Sigmoid colon (tissue), 7 donors: ENCODE data around the gene KIF4A. TPM values are rescaled to one million over a fixed set of nuclear protein-coding genes. Genes with fewer than 3 reads are reported as not detected.
A peak's percentile ranks its signal among the peaks of the same experiment; 100 is the strongest.

Source experiments
- DNase-seq: peaks from one replicate; pipeline ENCODE4 v3.0.0-alpha.2; 2019
- H3K27ac ChIP-seq, 4 donors: fragments of 200-600 bp; sonication (generic); one replicate each; pipeline ENCODE4 v1.5.1; 2016 to 2019; ENCODE audit warnings: mild to moderate bottlenecking in 1 of 4
- H3K27me3 ChIP-seq, 3 donors: fragments of 200-600 bp; sonication (generic); one replicate each; pipeline ENCODE4 v1.5.1; 2019; ENCODE audit warnings: mild to moderate bottlenecking in 1 of 3
- H3K36me3 ChIP-seq, 4 donors: fragments of 200-600 bp; sonication (generic); one replicate each; pipeline ENCODE4 v1.5.1; 2016 to 2019
- H3K4me1 ChIP-seq, 4 donors: fragments of 200-600 bp; sonication (generic); one replicate each; pipeline ENCODE4 v1.5.1; 2017 to 2019
- H3K4me3 ChIP-seq, 4 donors: fragments of 200-600 bp; sonication (generic); one replicate each; pipeline ENCODE4 v1.5.1; 2017 to 2019; ENCODE audit warnings: mild to moderate bottlenecking in 2 of 4, moderate library complexity in 1 of 4
- H3K9me3 ChIP-seq, 4 donors: fragments of 200-600 bp in 3 of 4; sonication (generic) in 3 of 4; one replicate each; pipeline versions ENCODE4 v1.5.1 to v1.6.1; 2013 to 2019
- CTCF ChIP-seq, 4 experiments: fragments of 450-650 bp in 3 of 4; fragments of 200-600 bp in 1 of 4; IDR thresholded peaks; one replicate each; pipeline ENCODE4 v1.5.1; 2016 to 2019; ENCODE audit warnings: antibody characterized with exemption in 4 of 4, mild to moderate bottlenecking in 3 of 4, moderate library complexity in 2 of 4
- EP300 ChIP-seq, 4 donors: sonication (generic); formaldehyde crosslinking; IDR thresholded peaks; one replicate each; pipeline ENCODE4 v1.6.1; 2017; ENCODE audit warnings: antibody characterized with exemption in 4 of 4
- POLR2A ChIP-seq, 2 donors: fragments of 450-650 bp; IDR thresholded peaks; one replicate each; pipeline ENCODE4 v1.6.1; 2016; ENCODE audit warnings: antibody characterized with exemption in 2 of 2, mild to moderate bottlenecking in 2 of 2, moderate library complexity in 2 of 2
- POLR2AphosphoS5 ChIP-seq, 4 donors: sonication (generic); formaldehyde crosslinking; IDR thresholded peaks; one replicate each; pipeline ENCODE4 v1.6.1; 2017; ENCODE audit warnings: antibody characterized with exemption in 4 of 4
- WGBS, 2 donors: extraction: QIAGEN DNeasy Blood & Tissue Kit; methylation state at CpG; one replicate each; pipeline ENCODE4 v1.1.7; 2013; 5-methylcytosine and 5-hydroxymethylcytosine counted together
- intact Hi-C: fragments of 100-400 bp; cut with DNase I; formaldehyde crosslinking; loops from one replicate; pipeline ENCODE4 v1.15.1; 2023
- polyA plus RNA-seq, 3 donors: library from polyadenylated mRNA; stranded (reverse); fragments of 200-250 nt; gene quantifications; one replicate each; pipeline ENCODE4 v1.2.3, GENCODE V29; 2013
- total RNA-seq, 4 donors: library from RNA; depleted of rRNA; stranded (reverse); fragments of >200 nt; gene quantifications; one replicate each; pipeline ENCODE4 v1.1.0, GENCODE V29; 2016
- donor health status: healthy with polysubstance abuse.
- donor health status: Bipolar disorder and iron deficiency.
- donor health status: healthy.

KIF4A gene
- total and polyA plus RNA-seq, 7 donors, result 0.16 to 5.5 (median 0.55) TPM

- DNase-seq, result no peak
- peak overlapping the region; percentile 75 to 80 (median 78) for H3K27ac ChIP-seq
- WGBS, 2 donors, result 60 to 63% methylated on average over 15 of the region's 15 CpGs
- H3K9me3 ChIP-seq, result no peaks in the 10 kb centered on the region
- intact Hi-C loops, result loop anchor here (10.0 kb wide), 1 partner anchor 298 kb away; the partner anchor contains the start of gene IGBP1
- TF ChIP-seq POLR2AphosphoS5 (IDR thresholded peaks at IDR 0.05) (no peak), CTCF (IDR thresholded peaks at IDR 0.05) (no peak)
- H3K27me3 ChIP-seq, result no peaks in the 10 kb centered on the region
- H3K36me3 ChIP-seq, result no peaks in the 10 kb centered on the region
- peaks cover 0 to 8% (median 2%) of the 10 kb centered on the region in 4 donors for H3K4me1 ChIP-seq
- peak overlapping the region; percentile 53 to 62 (median 58) for H3K4me3 ChIP-seq
These were observed 143.3 kb downstream of the KIF4A start for GRCh38 chrX:70432936-70433847.

- Histone ChIP-seq H3K4me3 (peak overlapping the region; percentile 53 to 62 (median 58)), H3K27ac (peak overlapping the region; percentile 75 to 80 (median 78)), H3K4me1 (peaks cover 0 to 8% (median 2%) of the 10 kb centered on the region in 4 donors), H3K27me3 (no peaks in the 10 kb centered on the region), H3K9me3 (no peaks in the 10 kb centered on the region), H3K36me3 (no peaks in the 10 kb centered on the region)
- 1% methylated on average over 37 of the region's 37 CpGs for WGBS, 2 donors
- intact Hi-C loops, result loop anchor here (10.0 kb wide), 1 partner anchor 299 kb away; the partner anchor contains the start of gene IGBP1
- TF ChIP-seq CTCF (IDR thresholded peaks at IDR 0.05), result peak; percentile 33 to 73 (median 50)
- no peak for TF ChIP-seq POLR2AphosphoS5 (IDR thresholded peaks at IDR 0.05)
- peak; percentile 85 for DNase-seq
These were observed 144.0 kb downstream of the KIF4A start for GRCh38 chrX:70433848-70434351.

GRCh38 chrX:70434352-70434866 is 144.5 kb downstream of the KIF4A start:
- intact Hi-C loops, result loop anchor here (10.0 kb wide), 1 partner anchor 300 kb away; the partner anchor contains the start of gene IGBP1
- no peaks in the 10 kb centered on the region for H3K27me3 ChIP-seq
- H3K4me3 ChIP-seq, result peak overlapping the region; percentile 53 to 62 (median 58)
- 0% methylated on average over 45 of the region's 45 CpGs for WGBS, 2 donors
- peak; percentile 92 for DNase-seq
- peaks cover 0 to 8% (median 2%) of the 10 kb centered on the region in 4 donors for H3K4me1 ChIP-seq
- H3K9me3 ChIP-seq, result no peaks in the 10 kb centered on the region
- H3K36me3 ChIP-seq, result no peaks in the 10 kb centered on the region
- peak overlapping the region; percentile 75 to 80 (median 78) for H3K27ac ChIP-seq
- no peak for TF ChIP-seq POLR2A (IDR thresholded peaks at IDR 0.05)
- TF ChIP-seq POLR2AphosphoS5 (IDR thresholded peaks at IDR 0.05), result peak; percentile 8 to 71 (median 48)
- TF ChIP-seq CTCF (IDR thresholded peaks at IDR 0.05), result no peak
- no peak for TF ChIP-seq EP300 (IDR thresholded peaks at IDR 0.05)

GRCh38 chrX:70434914-70435586 is 145.1 kb downstream of the KIF4A start:
- Histone ChIP-seq H3K27me3 (no peaks in the 10 kb centered on the region), H3K27ac (peak overlapping the region; percentile 75 to 80 (median 78)), H3K4me3 (peak overlapping the region; percentile 53 to 62 (median 58)), H3K9me3 (no peaks in the 10 kb centered on the region), H3K4me1 (peaks cover 0 to 8% (median 2%) of the 10 kb centered on the region in 4 donors), H3K36me3 (no peaks in the 10 kb centered on the region)
- 26 to 41% methylated on average over 17 of the region's 17 CpGs for WGBS, 2 donors
- TF ChIP-seq CTCF (IDR thresholded peaks at IDR 0.05) (no peak), POLR2AphosphoS5 (IDR thresholded peaks at IDR 0.05) (no peak), POLR2A (IDR thresholded peaks at IDR 0.05) (no peak), EP300 (IDR thresholded peaks at IDR 0.05) (no peak)
- DNase-seq, result no peak
- intact Hi-C loops, result loop anchor here (10.0 kb wide), 1 partner anchor 300 kb away; the partner anchor contains the start of gene IGBP1
